Measurements from ENCODE around the gene CREG2.
"Not testable (repeated sequence)": the region's sequence is repeated elsewhere in the genome, so short reads cannot be mapped to it uniquely, and the experiment has no call there.

CREG2 gene

GRCh38 chr2:101356055-101356454, 31.2 kb downstream of the CREG2 start:
- TF ChIP-seq ZFP30 (CRISPR knock-in tag; IDR thresholded peaks at IDR 0.05) = no peak
- TF ChIP-seq TSHZ2 (CRISPR knock-in tag; IDR thresholded peaks at IDR 0.05) = no peak
- no peak for TF ChIP-seq RARB (CRISPR knock-in tag; IDR thresholded peaks at IDR 0.05)
- no peak for TF ChIP-seq ESRRG (CRISPR knock-in tag; IDR thresholded peaks at IDR 0.05)
- TF ChIP-seq CSDC2 (CRISPR knock-in tag; IDR thresholded peaks at IDR 0.05) = no peak
- no peak for TF ChIP-seq CSRNP3 (CRISPR knock-in tag; IDR thresholded peaks at IDR 0.05)
- no peak for TF ChIP-seq PPARA (CRISPR knock-in tag; IDR thresholded peaks at IDR 0.05; ENCODE audit: borderline replicate concordance)
- no peak for TF ChIP-seq ZNF70 (CRISPR knock-in tag; IDR thresholded peaks at IDR 0.05)
- TF ChIP-seq ZC3H10 (CRISPR knock-in tag; IDR thresholded peaks at IDR 0.05) = no peak
- ATAC-seq = no peak; the same call in 2 of the 3 replicates

- ATAC-seq = no peak
- TF ChIP-seq ARNTL (CRISPR knock-in tag; IDR thresholded peaks at IDR 0.05; ENCODE audit: borderline replicate concordance, low read depth) (no peak), ZNF70 (CRISPR knock-in tag; IDR thresholded peaks at IDR 0.05) (no peak)
Observed at GRCh38 chr2:101355401-101356054, 31.8 kb downstream of the CREG2 start.

DNA sequence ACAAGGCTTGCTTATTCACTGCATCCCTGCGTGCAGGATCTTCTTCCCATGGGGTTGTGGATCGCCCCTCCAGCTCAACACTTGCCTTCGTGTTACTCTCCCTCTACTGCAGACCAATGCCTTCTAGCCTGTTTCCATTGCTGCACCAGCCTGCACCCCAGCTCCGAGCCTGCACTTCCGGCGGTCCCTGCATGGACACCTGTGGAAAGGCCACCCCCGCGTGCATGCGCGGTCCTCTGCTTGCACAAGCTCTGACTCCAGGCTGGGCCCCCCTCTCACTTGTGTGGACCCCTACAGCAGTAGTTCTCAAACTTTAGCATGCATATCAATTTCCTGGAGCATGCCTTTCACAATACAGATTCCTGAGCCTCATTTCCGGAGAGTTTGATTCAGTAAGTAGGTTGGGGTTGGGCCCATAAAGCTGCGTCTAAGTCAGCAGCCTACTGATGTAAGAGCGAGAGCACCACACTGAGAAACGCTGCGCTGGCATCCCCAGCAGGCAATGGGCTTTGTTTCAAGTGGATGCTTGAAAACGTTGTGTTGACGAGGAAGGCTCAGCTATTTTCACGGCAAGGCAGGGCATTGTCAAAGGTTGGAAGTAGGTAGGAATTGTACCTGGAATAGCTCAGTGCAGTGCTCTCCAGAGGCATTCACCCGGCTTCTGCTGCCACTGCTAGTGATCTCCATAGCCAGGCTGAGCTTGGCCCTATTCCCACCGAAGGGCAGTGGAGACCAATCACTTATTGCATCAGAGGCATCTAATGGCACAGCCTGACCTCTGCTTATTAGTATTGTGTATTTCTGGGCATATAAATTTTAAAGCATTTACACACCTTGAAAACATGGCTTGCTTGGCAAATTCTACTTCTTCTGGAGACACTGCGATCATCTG, 32.6 kb downstream of the CREG2 start:
- no peak for ATAC-seq
- TF ChIP-seq TCF4 (CRISPR knock-in tag; IDR thresholded peaks at IDR 0.05; ENCODE audit: borderline replicate concordance) (no peak), ZFP30 (CRISPR knock-in tag; IDR thresholded peaks at IDR 0.05) (no peak), CSDC2 (CRISPR knock-in tag; IDR thresholded peaks at IDR 0.05) (no peak), ZFP3 (CRISPR knock-in tag; IDR thresholded peaks at IDR 0.05) (no peak), RARB (CRISPR knock-in tag; IDR thresholded peaks at IDR 0.05) (no peak), ZNF8 (CRISPR knock-in tag; IDR thresholded peaks at IDR 0.05) (no peak), BACH2 (CRISPR knock-in tag; IDR thresholded peaks at IDR 0.05; ENCODE audit: borderline replicate concordance) (no peak), PATZ1 (CRISPR knock-in tag; IDR thresholded peaks at IDR 0.05; ENCODE audit: borderline replicate concordance) (no peak), SNAI2 (CRISPR knock-in tag; IDR thresholded peaks at IDR 0.05) (no peak), PPARA (CRISPR knock-in tag; IDR thresholded peaks at IDR 0.05; ENCODE audit: borderline replicate concordance) (no peak), GLIS3 (CRISPR knock-in tag; IDR thresholded peaks at IDR 0.05) (no peak), CSRNP3 (CRISPR knock-in tag; IDR thresholded peaks at IDR 0.05) (no peak)
- TF ChIP-seq, protein P1, sequence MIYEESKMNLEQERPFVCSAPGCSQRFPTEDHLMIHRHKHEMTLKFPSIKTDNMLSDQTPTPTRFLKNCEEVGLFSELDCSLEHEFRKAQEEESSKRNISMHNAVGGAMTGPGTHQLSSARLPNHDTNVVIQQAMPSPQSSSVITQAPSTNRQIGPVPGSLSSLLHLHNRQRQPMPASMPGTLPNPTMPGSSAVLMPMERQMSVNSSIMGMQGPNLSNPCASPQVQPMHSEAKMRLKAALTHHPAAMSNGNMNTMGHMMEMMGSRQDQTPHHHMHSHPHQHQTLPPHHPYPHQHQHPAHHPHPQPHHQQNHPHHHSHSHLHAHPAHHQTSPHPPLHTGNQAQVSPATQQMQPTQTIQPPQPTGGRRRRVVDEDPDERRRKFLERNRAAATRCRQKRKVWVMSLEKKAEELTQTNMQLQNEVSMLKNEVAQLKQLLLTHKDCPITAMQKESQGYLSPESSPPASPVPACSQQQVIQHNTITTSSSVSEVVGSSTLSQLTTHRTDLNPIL (CRISPR knock-in tag; IDR thresholded peaks at IDR 0.05; ENCODE audit: low read depth) = no peak
- TF ChIP-seq, protein P2, sequence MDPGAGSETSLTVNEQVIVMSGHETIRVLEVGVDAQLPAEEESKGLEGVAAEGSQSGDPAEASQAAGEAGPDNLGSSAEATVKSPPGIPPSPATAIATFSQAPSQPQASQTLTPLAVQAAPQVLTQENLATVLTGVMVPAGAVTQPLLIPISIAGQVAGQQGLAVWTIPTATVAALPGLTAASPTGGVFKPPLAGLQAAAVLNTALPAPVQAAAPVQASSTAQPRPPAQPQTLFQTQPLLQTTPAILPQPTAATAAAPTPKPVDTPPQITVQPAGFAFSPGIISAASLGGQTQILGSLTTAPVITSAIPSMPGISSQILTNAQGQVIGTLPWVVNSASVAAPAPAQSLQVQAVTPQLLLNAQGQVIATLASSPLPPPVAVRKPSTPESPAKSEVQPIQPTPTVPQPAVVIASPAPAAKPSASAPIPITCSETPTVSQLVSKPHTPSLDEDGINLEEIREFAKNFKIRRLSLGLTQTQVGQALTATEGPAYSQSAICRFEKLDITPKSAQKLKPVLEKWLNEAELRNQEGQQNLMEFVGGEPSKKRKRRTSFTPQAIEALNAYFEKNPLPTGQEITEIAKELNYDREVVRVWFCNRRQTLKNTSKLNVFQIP (CRISPR knock-in tag; IDR thresholded peaks at IDR 0.05; ENCODE audit: borderline replicate concordance, low read depth) = no peak

DNA sequence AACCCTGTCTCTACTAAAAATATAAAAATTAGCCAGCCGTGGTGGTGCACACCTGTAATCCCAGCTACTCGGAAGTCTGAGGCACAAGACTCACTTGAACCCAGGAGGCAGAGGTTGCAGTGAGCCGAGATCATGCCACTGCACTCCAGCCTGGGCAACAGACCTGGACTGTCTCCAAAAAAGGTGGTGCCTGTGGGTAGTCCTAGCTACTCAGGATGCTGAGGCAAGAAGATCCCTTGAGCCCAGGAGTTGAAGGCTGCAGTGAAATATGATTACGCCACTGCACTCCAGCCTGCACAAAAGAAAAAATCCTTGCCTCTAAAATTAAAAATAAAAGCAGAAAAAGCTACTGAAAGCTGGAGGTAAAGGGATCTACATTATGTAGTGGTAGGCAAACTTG, 34.7 kb downstream of the CREG2 start:
- ATAC-seq = not testable (repeated sequence)

Measured in SK-N-SH treated with all-trans-retinoic acid at 6 μM for 48 hours (cell line).